Fibroblast of pulmonary artery (primary cell): Measurements from ENCODE around the gene CHN1.

Experiments
- DNase-seq: peaks from one replicate; pipeline ENCODE4 v3.0.0-alpha.2; 2010; ENCODE audit warnings: low read depth
- H3K4me3 ChIP-seq: replicated peaks from 2 replicates; pipeline ENCODE4 v1.5.1; 2011; ENCODE audit warnings: low read depth, mild to moderate bottlenecking, control low read depth, low read length, moderate library complexity
- TF ChIP-seq, protein P1 (sequence below): IDR thresholded peaks from 2 replicates; pipeline ENCODE4 v1.5.1; 2011; ENCODE audit warnings: mild to moderate bottlenecking, control low read depth, low read length, inconsistent platforms; ENCODE audit errors: missing control alignments

The CHN1 gene

DNA sequence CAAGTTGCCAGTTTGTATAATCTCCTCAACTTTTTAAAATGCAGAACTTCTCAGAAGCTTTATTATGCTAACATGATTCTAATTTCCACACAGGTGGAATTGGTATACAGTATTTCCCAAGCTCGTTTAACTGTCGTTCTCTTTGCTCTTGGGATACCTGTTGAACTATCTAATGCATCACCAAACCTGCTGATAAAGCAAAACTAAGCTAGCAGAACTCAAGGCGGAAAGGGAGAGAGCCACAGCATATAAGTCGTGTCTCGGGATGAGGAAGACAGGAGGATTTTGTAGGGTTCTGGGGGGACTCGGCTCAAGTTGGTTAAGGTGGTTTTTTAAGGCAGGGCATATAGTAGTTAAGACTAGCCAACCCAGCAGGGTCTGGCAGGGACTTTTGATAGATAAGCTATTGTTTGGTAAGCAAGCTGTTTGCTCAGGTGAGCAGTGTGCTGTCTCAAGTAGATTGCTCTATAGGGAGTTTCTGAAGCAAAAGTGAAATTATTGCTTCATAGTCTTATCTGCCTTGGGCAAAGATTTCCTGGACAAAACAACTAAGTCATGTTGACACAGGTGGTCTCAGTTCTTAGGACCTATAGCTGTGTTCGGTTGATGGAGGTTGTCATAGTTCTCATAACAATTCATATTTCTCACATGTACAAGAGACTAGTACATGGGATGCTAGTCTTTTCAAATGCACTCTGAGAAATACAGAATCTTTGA lies 212.7 kb downstream of the CHN1 start:
- DNase-seq, result no peak
- TF ChIP-seq, protein P1, sequence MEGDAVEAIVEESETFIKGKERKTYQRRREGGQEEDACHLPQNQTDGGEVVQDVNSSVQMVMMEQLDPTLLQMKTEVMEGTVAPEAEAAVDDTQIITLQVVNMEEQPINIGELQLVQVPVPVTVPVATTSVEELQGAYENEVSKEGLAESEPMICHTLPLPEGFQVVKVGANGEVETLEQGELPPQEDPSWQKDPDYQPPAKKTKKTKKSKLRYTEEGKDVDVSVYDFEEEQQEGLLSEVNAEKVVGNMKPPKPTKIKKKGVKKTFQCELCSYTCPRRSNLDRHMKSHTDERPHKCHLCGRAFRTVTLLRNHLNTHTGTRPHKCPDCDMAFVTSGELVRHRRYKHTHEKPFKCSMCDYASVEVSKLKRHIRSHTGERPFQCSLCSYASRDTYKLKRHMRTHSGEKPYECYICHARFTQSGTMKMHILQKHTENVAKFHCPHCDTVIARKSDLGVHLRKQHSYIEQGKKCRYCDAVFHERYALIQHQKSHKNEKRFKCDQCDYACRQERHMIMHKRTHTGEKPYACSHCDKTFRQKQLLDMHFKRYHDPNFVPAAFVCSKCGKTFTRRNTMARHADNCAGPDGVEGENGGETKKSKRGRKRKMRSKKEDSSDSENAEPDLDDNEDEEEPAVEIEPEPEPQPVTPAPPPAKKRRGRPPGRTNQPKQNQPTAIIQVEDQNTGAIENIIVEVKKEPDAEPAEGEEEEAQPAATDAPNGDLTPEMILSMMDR, result no peak
- no peak overlapping the region for H3K4me3 ChIP-seq

DNA sequence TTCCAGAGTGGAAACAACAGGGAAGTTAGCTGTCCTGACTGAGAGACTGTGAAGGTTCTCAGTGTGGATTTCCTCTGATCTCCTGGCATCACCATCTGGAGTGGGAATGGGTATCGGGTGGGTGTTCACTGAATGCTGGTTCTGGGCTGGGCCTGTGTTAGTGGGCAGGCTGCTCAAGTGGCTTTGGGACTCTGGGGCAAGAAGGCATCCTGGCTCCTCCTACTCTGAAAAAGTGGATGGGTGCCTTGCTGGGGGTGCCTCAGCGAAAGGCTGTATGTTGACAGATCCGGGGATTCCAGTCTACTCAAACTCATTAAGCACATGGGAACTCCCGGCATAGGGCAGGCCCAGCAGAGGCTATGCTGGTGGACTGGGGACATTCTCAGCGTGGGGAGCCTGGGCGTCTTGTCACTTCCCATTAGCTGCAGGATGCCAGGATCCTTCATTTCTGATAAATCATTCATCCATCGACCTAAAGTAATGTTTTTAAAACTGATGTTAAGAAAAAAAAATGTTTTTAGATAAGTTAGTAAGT lies 213.4 kb downstream of the CHN1 start:
- DNase-seq, result no peak
- TF ChIP-seq, protein P1, result no peak
- H3K4me3 ChIP-seq, result no peak overlapping the region

DNA sequence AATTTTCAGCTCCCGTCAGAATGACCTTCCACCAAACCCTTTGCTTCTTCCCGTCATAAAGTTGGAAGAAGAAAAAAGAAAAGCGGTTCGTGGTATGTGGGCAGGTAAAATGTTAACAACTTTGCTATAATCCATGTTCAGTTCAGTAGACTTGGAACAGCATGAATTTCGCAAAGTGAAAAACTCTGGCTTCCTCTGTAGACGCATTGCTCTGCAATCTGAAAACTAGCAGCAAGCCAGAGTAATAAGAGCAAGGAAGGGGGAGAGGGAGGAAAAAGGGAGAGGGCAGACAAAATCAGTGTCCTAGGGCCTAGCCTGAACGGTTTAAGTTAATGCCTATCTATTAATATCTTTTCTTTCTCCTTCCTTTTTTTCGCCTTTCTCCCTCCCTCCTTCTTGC lies 214.2 kb downstream of the CHN1 start:
- H3K4me3 ChIP-seq, result no peak overlapping the region
- TF ChIP-seq, protein P1, result no peak
- no peak for DNase-seq

DNA sequence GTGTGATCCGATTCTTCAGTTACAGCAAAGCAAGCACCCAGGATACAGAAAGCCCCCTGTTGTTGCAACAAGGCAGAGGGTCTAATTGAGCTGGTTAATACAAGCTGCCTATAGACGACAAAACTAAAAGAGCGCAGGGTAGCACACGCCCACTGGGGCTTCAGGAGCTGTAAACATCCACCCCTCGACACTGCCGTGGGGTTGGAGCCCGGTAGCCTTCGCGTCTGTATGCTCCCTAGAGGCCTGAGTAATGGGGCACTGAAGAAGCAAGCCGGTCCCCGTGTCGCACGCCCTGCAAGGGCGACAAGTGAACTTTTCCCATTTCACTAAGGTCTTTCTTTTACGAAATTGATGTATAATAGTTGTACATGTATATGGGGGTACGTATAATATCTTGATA lies 216.2 kb downstream of the CHN1 start:
- TF ChIP-seq, protein P1, result no peak
- H3K4me3 ChIP-seq, result no peak overlapping the region
- DNase-seq, result no peak

- TF ChIP-seq, protein P1, result no peak
- H3K4me3 ChIP-seq, result no peak overlapping the region
- DNase-seq, result no peak
These were observed 216.8 kb downstream of the CHN1 start for GRCh38 chr2:174788291-174788929.

DNA sequence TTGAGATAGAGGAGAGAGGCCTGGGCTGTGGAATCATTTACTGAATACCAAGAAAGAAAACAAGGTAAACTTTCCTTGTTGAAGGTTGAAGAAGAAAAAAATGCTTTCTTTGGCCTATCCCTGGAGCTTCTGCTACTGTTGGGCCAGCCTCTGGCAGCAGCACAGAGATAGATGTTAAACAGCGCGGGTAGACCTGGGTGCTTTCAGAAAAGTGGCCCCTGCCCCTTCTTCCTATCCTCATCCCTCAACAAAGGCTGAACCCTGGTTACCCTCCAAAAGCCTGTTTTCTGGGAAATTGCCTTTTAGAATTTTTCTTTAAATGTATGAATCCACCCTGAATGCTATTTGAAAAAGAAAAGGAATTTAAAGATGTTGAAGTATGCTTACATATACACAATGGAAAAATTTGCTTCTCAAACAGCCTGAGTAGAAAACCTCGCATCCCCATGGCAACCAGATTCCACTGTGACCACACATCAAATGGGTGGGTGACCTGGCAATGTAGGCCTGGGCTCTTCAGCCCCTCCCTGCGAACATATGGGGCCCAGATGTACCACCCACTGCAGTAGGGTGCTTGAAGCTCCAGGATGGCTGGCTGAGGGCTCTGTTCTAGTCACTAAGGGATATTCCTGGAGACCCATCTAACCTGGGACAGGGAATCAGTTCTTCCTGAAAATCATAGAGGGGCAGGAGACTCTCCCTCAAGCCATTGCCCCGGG lies 217.5 kb downstream of the CHN1 start:
- TF ChIP-seq, protein P1, result no peak

More for the DNA sequence above, 217.5 kb downstream of the CHN1 start:
- H3K4me3 ChIP-seq, result no peak overlapping the region
- DNase-seq, result peak; percentile 86
